Neural cell (in vitro differentiated cells): ENCODE data around the gene UBASH3B. TPM values are rescaled to one million over a fixed set of nuclear protein-coding genes. Genes with fewer than 3 reads are reported as not detected.

ENCODE experiments used
- H2AFZ ChIP-seq: fragments of 200-600, 300-800 bp; sonication (generic), shearing (Covaris generic); 2 replicates; pipeline ENCODE4 v1.6.0; 2014; ENCODE audit warnings: low read depth, mild to moderate bottlenecking, antibody characterized with exemption, low read length, moderate library complexity
- H3F3A ChIP-seq: fragments of 200-600 bp; shearing (Covaris generic); 2 replicates; pipeline ENCODE4 v1.6.1; 2016; ENCODE audit warnings: mild to moderate bottlenecking, moderate library complexity, mixed read lengths, antibody characterized with exemption, low read length; ENCODE audit not compliant: insufficient read depth, poor library complexity, severe bottlenecking
- H3K27ac ChIP-seq: fragments of 200-600, 300-800 bp; sonication (generic), shearing (Covaris generic); 2 replicates; pipeline ENCODE4 v1.5.1; 2014; ENCODE audit warnings: mild to moderate bottlenecking, low read length, moderate library complexity
- H3K27me3 ChIP-seq: fragments of 300-800, 200-600 bp; sonication (generic), shearing (Covaris generic); 2 replicates; pipeline ENCODE4 v1.6.0; 2014; ENCODE audit warnings: mild to moderate bottlenecking, low read depth, low read length, moderate library complexity; ENCODE audit not compliant: insufficient read depth
- H3K36me3 ChIP-seq: fragments of 300-800, 200-600 bp; sonication (generic), shearing (Covaris generic); 2 replicates; pipeline ENCODE4 v1.5.1; 2014; ENCODE audit warnings: mild to moderate bottlenecking, antibody characterized with exemption, low read length, moderate library complexity; ENCODE audit not compliant: insufficient read depth
- H3K4me2 ChIP-seq: fragments of 300-800, 200-600 bp; sonication (generic), shearing (Covaris generic); 2 replicates; pipeline ENCODE4 v1.6.0; 2014; ENCODE audit warnings: mild to moderate bottlenecking, low read length
- H3K4me3 ChIP-seq: fragments of 300-800, 200-600 bp; sonication (generic), shearing (Covaris generic); 2 replicates; pipeline ENCODE4 v1.5.1; 2014; ENCODE audit warnings: mild to moderate bottlenecking, low read length, moderate library complexity
- H3K79me2 ChIP-seq: fragments of 200-600 bp; shearing (Covaris generic); replicated peaks from 2 replicates; pipeline ENCODE4 v1.6.0; 2014; ENCODE audit warnings: mild to moderate bottlenecking, low read length, moderate library complexity; ENCODE audit not compliant: insufficient read depth
- H3K9ac ChIP-seq: fragments of 300-800, 200-600 bp; sonication (generic), shearing (Covaris generic); 2 replicates; pipeline ENCODE4 v1.6.1; 2016; ENCODE audit warnings: mild to moderate bottlenecking, low read length, mixed read lengths
- H3K9me2 ChIP-seq: fragments of 200-600 bp; shearing (Covaris generic); 2 replicates; pipeline ENCODE4 v1.6.1; 2016; ENCODE audit warnings: mild to moderate bottlenecking, low read length, mixed read lengths; ENCODE audit not compliant: insufficient read depth
- H3K9me3 ChIP-seq: fragments of 200-600, 300-800 bp; sonication (generic), shearing (Covaris generic); 2 replicates; pipeline ENCODE4 v1.6.1; 2016; ENCODE audit warnings: mild to moderate bottlenecking, mixed run types, low read length, moderate library complexity, mixed read lengths
- H4K20me1 ChIP-seq: fragments of 200-600 bp; shearing (Covaris generic); 2 replicates; pipeline ENCODE4 v1.6.1; 2016; ENCODE audit warnings: mild to moderate bottlenecking, mixed run types; ENCODE audit not compliant: insufficient read depth
- CTCF ChIP-seq: fragments of 450-650 bp; IDR thresholded peaks from 2 replicates; pipeline ENCODE4 v1.5.1; 2014; ENCODE audit warnings: antibody characterized with exemption, mild to moderate bottlenecking, moderate library complexity; ENCODE audit not compliant: poor library complexity, severe bottlenecking
- EP300 ChIP-seq: fragments of 450-650 bp; conservative IDR thresholded peaks from 2 replicates; pipeline ENCODE4 v1.6.1; 2014; ENCODE audit warnings: antibody characterized with exemption, mild to moderate bottlenecking, moderate library complexity; ENCODE audit not compliant: poor library complexity, severe bottlenecking
- EZH2 ChIP-seq: fragments of 200-600, 300-800 bp; shearing (Covaris generic), sonication (generic); IDR thresholded peaks from 2 replicates; pipeline ENCODE4 v1.6.1; 2014; ENCODE audit warnings: antibody characterized with exemption, low read length, borderline replicate concordance, mild to moderate bottlenecking; ENCODE audit not compliant: insufficient read depth, poor library complexity, severe bottlenecking
- MXI1 ChIP-seq: fragments of 450-650 bp; conservative IDR thresholded peaks from 2 replicates; pipeline ENCODE4 v1.6.1; 2014; ENCODE audit warnings: antibody characterized with exemption, mild to moderate bottlenecking; ENCODE audit not compliant: poor library complexity, severe bottlenecking
- POLR2AphosphoS5 ChIP-seq: IDR thresholded peaks from 2 replicates; pipeline ENCODE4 v1.6.1; 2012
- RAD21 ChIP-seq: fragments of 450-650 bp; conservative IDR thresholded peaks from 2 replicates; pipeline ENCODE4 v1.6.1; 2014; ENCODE audit warnings: antibody characterized with exemption, mild to moderate bottlenecking, moderate library complexity
- REST ChIP-seq: IDR thresholded peaks from 2 replicates; pipeline ENCODE4 v1.6.1; 2012; ENCODE audit warnings: borderline replicate concordance
- SMC3 ChIP-seq: fragments of 450-650 bp; conservative IDR thresholded peaks from 2 replicates; pipeline ENCODE4 v1.6.1; 2014; ENCODE audit warnings: antibody characterized with exemption, mild to moderate bottlenecking, moderate library complexity; ENCODE audit not compliant: poor library complexity
- TAF1 ChIP-seq: IDR thresholded peaks from 2 replicates; pipeline ENCODE4 v1.6.1; 2012; ENCODE audit warnings: low read depth
- polyA plus RNA-seq: library from polyadenylated mRNA; depleted of rRNA; stranded (reverse); fragments of >200 nt; gene quantifications from 2 replicates; pipeline ENCODE4 v1.2.3, GENCODE V29; 2014

The UBASH3B gene
- polyA plus RNA-seq, 1 donor from 2014 or later = 4.2 TPM

GRCh38 chr11:122665861-122666260, 10.3 kb downstream of the UBASH3B start:
- Histone ChIP-seq H3K4me3 (no peak overlapping the region), H3K9me2 (no peaks in the 10 kb centered on the region), H3K9me3 (peaks cover 7% of the 10 kb centered on the region), H3K27ac (no peak overlapping the region), H3F3A (no peaks in the 10 kb centered on the region), H3K27me3 (no peaks in the 10 kb centered on the region), H4K20me1 (no peaks in the 10 kb centered on the region), H3K79me2 (no peaks in the 10 kb centered on the region), H3K9ac (no peak overlapping the region), H2AFZ (no peak overlapping the region), H3K36me3 (no peaks in the 10 kb centered on the region), H3K4me2 (no peak overlapping the region)
- no peak for TF ChIP-seq EP300
- TF ChIP-seq MXI1 = no peak
- no peak for TF ChIP-seq POLR2AphosphoS5
- no peak for TF ChIP-seq CTCF
- TF ChIP-seq RAD21 = no peak
- TF ChIP-seq TAF1 = no peak

GRCh38 chr11:122666743-122667142, 11.2 kb downstream of the UBASH3B start:
- TF ChIP-seq RAD21 (no peak), MXI1 (no peak), CTCF (no peak), EP300 (no peak), SMC3 (no peak), TAF1 (no peak), EZH2 (no peak)
- H3K36me3 ChIP-seq = no peaks in the 10 kb centered on the region
- H3K9me3 ChIP-seq = peaks cover 7% of the 10 kb centered on the region
- H4K20me1 ChIP-seq = no peaks in the 10 kb centered on the region
- H3K4me2 ChIP-seq = no peak overlapping the region
- H3K4me3 ChIP-seq = no peak overlapping the region
- no peaks in the 10 kb centered on the region for H3F3A ChIP-seq
- no peak overlapping the region for H3K27ac ChIP-seq
- no peaks in the 10 kb centered on the region for H3K79me2 ChIP-seq
- no peak overlapping the region for H3K9ac ChIP-seq
- H3K9me2 ChIP-seq = no peaks in the 10 kb centered on the region
- H3K27me3 ChIP-seq = no peaks in the 10 kb centered on the region
- H2AFZ ChIP-seq = no peak overlapping the region

- Histone ChIP-seq H3K27ac (no peak overlapping the region), H3K9me2 (no peaks in the 10 kb centered on the region), H3K79me2 (no peaks in the 10 kb centered on the region), H3K27me3 (no peaks in the 10 kb centered on the region), H3K9ac (no peak overlapping the region), H3K4me3 (no peak overlapping the region), H3F3A (no peaks in the 10 kb centered on the region), H3K9me3 (peaks cover 7% of the 10 kb centered on the region), H2AFZ (no peak overlapping the region), H3K4me2 (no peak overlapping the region), H3K36me3 (no peaks in the 10 kb centered on the region), H4K20me1 (no peaks in the 10 kb centered on the region)
- TF ChIP-seq RAD21 (no peak), EP300 (no peak), REST (no peak), MXI1 (no peak), CTCF (no peak), SMC3 (no peak), POLR2AphosphoS5 (no peak), EZH2 (no peak), TAF1 (no peak)
Observed at GRCh38 chr11:122668562-122669090, 13.1 kb downstream of the UBASH3B start.
